ENCODE data around the gene POMGNT2. TPM values are rescaled to one million over a fixed set of nuclear protein-coding genes. Genes with fewer than 3 reads are reported as not detected.

The POMGNT2 gene
- total and polyA plus RNA-seq, 2 donors (not counting 1 experiment from before 2014, with no cell fraction given) = 2.8 to 3.1 TPM

DNA sequence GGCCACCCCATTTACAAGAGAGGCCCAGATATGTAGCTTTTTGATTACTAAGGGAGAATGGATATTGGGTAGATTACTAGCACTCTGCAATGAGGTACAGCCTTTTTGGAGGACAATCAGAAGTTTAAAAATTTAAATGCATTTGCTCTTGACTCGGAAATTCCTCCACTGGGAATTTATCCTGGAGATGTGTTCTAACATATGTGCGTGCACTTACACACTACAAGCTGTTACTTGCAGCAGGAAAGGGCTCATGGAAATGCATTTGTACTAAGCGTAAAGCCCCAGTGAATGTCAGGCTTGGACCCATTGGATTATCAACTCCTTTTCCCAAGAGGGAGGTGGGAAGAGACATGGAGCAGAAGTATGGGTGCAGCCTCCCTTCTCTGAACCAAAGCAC, 7.8 kb upstream of the POMGNT2 start:
- H2AFZ ChIP-seq (ENCODE audit: insufficient read depth, low read depth, low read length, poor library complexity, severe bottlenecking) = no peak overlapping the region
- no peaks in the 10 kb centered on the region for H3K36me3 ChIP-seq (replicated peaks in 1 of 2; ENCODE audit: control extremely low read depth in 1 of 2, control insufficient read depth in 1 of 2, extremely low read depth in 1 of 2, insufficient read depth in 2 of 2, low read length in 1 of 2)
- no peak overlapping the region for H3K4me3 ChIP-seq (ENCODE audit: control extremely low read depth in 1 of 5, extremely low read depth in 1 of 5, insufficient read depth in 1 of 5, low read depth in 2 of 5, low read length in 4 of 5)
- Mint-ChIP-seq H3K4me1 (no peaks in the 10 kb centered on the region), H3K9me3 (ENCODE audit: insufficient read depth) (no peaks in the 10 kb centered on the region), H3K27me3 (peaks cover 18% of the 10 kb centered on the region), H3K4me3 (no peak overlapping the region), H3K27ac (no peak overlapping the region)
- H3K4me1 ChIP-seq (ENCODE audit: control insufficient read depth in 2 of 2, insufficient read depth in 2 of 2, low read length in 2 of 2) = no peaks in the 10 kb centered on the region
- H3K9ac ChIP-seq (ENCODE audit: low read length) = no peak overlapping the region
- DNase-seq (no peak), ATAC-seq (ENCODE audit: low read depth) (no peak)
- CTCF ChIA-PET = no interaction called here
- no peak overlapping the region for H3K4me2 ChIP-seq (replicated peaks; ENCODE audit: low read depth, low read length, poor library complexity, severe bottlenecking)
- no peaks in the 10 kb centered on the region for H3K27me3 ChIP-seq (replicated peaks in 1 of 4; ENCODE audit: control extremely low read depth in 1 of 4, control insufficient read depth in 3 of 4, insufficient read depth in 4 of 4, low read length in 3 of 4)
- H3K9me3 ChIP-seq (ENCODE audit: control extremely low read depth in 1 of 3, control insufficient read depth in 2 of 3, insufficient read depth in 1 of 3, low read length in 2 of 3) = no peaks in the 10 kb centered on the region
- POLR2A ChIA-PET = no interaction called here
- H3K79me2 ChIP-seq (ENCODE audit: control insufficient read depth, insufficient read depth, low read length) = no peaks in the 10 kb centered on the region
- 100% methylated on average over 2 of the region's 3 CpGs for WGBS (ENCODE audit: insufficient coverage)
- intact Hi-C loops (cut with micrococcal nuclease) = no loop called here
- H4K20me1 ChIP-seq (ENCODE audit: control insufficient read depth, insufficient read depth, low read length, poor library complexity, severe bottlenecking) = no peaks in the 10 kb centered on the region
- no peak overlapping the region for H3K27ac ChIP-seq (ENCODE audit: low read length in 2 of 2)
- no peak for TF ChIP-seq EZH2 (IDR thresholded peaks at IDR 0.05; ENCODE audit: borderline replicate concordance, insufficient read depth, low read depth, low read length, poor library complexity, severe bottlenecking)
- TF ChIP-seq, protein P1, sequence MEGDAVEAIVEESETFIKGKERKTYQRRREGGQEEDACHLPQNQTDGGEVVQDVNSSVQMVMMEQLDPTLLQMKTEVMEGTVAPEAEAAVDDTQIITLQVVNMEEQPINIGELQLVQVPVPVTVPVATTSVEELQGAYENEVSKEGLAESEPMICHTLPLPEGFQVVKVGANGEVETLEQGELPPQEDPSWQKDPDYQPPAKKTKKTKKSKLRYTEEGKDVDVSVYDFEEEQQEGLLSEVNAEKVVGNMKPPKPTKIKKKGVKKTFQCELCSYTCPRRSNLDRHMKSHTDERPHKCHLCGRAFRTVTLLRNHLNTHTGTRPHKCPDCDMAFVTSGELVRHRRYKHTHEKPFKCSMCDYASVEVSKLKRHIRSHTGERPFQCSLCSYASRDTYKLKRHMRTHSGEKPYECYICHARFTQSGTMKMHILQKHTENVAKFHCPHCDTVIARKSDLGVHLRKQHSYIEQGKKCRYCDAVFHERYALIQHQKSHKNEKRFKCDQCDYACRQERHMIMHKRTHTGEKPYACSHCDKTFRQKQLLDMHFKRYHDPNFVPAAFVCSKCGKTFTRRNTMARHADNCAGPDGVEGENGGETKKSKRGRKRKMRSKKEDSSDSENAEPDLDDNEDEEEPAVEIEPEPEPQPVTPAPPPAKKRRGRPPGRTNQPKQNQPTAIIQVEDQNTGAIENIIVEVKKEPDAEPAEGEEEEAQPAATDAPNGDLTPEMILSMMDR (IDR thresholded peaks at IDR 0.05) = no peak

DNA sequence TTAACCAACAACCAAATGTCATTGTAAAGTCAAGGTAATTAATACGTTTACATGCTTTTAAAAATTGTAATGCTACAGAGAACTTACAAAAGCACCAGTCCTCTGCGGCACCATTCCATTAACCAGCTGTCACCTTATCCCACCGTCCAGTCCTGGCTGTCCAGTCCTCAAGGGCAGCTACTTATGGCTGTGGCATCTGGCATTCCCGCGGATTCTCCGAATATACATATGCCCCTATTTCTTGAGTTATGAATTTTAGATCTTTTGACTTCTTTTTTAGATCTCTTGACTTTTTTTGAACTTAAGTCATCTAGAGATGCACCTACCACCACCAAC, 382 bp upstream of the POMGNT2 start:
- 8% methylated on average over 2 of the region's 6 CpGs for WGBS (ENCODE audit: insufficient coverage)
- Histone ChIP-seq H2AFZ (ENCODE audit: insufficient read depth, low read depth, low read length, poor library complexity, severe bottlenecking) (peak overlapping the region; percentile 97), H4K20me1 (ENCODE audit: control insufficient read depth, insufficient read depth, low read length, poor library complexity, severe bottlenecking) (no peaks in the 10 kb centered on the region), H3K4me1 (ENCODE audit: control insufficient read depth in 2 of 2, insufficient read depth in 2 of 2, low read length in 2 of 2) (peaks cover 9 to 14% of the 10 kb centered on the region in 2 donors), H3K4me2 (replicated peaks; ENCODE audit: low read depth, low read length, poor library complexity, severe bottlenecking) (peak overlapping the region; percentile 94), H3K9me3 (ENCODE audit: control extremely low read depth in 1 of 3, control insufficient read depth in 2 of 3, insufficient read depth in 1 of 3, low read length in 2 of 3) (no peaks in the 10 kb centered on the region), H3K9ac (ENCODE audit: low read length) (peak overlapping the region; percentile 84), H3K4me3 (ENCODE audit: control extremely low read depth in 1 of 5, extremely low read depth in 1 of 5, insufficient read depth in 1 of 5, low read depth in 2 of 5, low read length in 4 of 5) (peak overlapping the region in 4 of 5 experiments; percentile 10 to 79 (median 73)), H3K27ac (ENCODE audit: low read length in 2 of 2) (no peak overlapping the region), H3K36me3 (replicated peaks in 1 of 2; ENCODE audit: control extremely low read depth in 1 of 2, control insufficient read depth in 1 of 2, extremely low read depth in 1 of 2, insufficient read depth in 2 of 2, low read length in 1 of 2) (no peaks in the 10 kb centered on the region), H3K79me2 (ENCODE audit: control insufficient read depth, insufficient read depth, low read length) (peaks cover 3% of the 10 kb centered on the region), H3K27me3 (replicated peaks in 1 of 4; ENCODE audit: control extremely low read depth in 1 of 4, control insufficient read depth in 3 of 4, insufficient read depth in 4 of 4, low read length in 3 of 4) (no peaks in the 10 kb centered on the region)
- H3K4me1 Mint-ChIP-seq = peaks cover 14% of the 10 kb centered on the region
- ATAC-seq (ENCODE audit: low read depth) (peak; percentile 9), DNase-seq (no peak)
- no peaks in the 10 kb centered on the region for H3K27me3 Mint-ChIP-seq
- TF ChIP-seq, protein P1 (IDR thresholded peaks at IDR 0.05) = no peak
- TF ChIP-seq EZH2 (IDR thresholded peaks at IDR 0.05; ENCODE audit: borderline replicate concordance, insufficient read depth, low read depth, low read length, poor library complexity, severe bottlenecking) = no peak
- intact Hi-C loops (cut with micrococcal nuclease) = loop anchor here (2.0 to 10.0 kb wide), 5 partner anchors 333 to 1231 kb away; partner anchors contain the start of genes ABHD5, ANO10, CCDC13 and SEC22C
- H3K9me3 Mint-ChIP-seq (ENCODE audit: insufficient read depth) = no peaks in the 10 kb centered on the region
- ChIA-PET POLR2A (no interaction called here), CTCF (interaction anchor here (0.5 kb wide), 1 partner anchor 327 kb away, joined by 3 read pairs; no protein-coding TSS in a partner anchor)
- peak overlapping the region; percentile 87 for H3K4me3 Mint-ChIP-seq
- peak overlapping the region; percentile 32 for H3K27ac Mint-ChIP-seq
